Mesothelial cell of epicardium (in vitro differentiated cells): Measurements from ENCODE around the gene WNT7B. TPM values are rescaled to one million over a fixed set of nuclear protein-coding genes. Genes with fewer than 3 reads are reported as not detected.

Source experiments
- DNase-seq, 2 experiments: peaks; one replicate each; pipeline ENCODE4 v3.0.0; 2021; ENCODE audit warnings: low spot score in 2 of 2; ENCODE audit not compliant: unreplicated experiment in 2 of 2
- H3K27ac Mint-ChIP-seq: 2 replicates; pipeline ENCODE4 v1.8.0; 2021; ENCODE audit warnings: mixed read lengths
- H3K27me3 Mint-ChIP-seq: 2 replicates; pipeline ENCODE4 v1.8.0; 2021; ENCODE audit warnings: low read depth, mixed read lengths
- H3K36me3 Mint-ChIP-seq: 2 replicates; pipeline ENCODE4 v1.8.0; 2021; ENCODE audit warnings: mixed read lengths
- H3K4me1 Mint-ChIP-seq: 2 replicates; pipeline ENCODE4 v1.8.0; 2021; ENCODE audit warnings: mixed read lengths
- H3K4me3 Mint-ChIP-seq: 2 replicates; pipeline ENCODE4 v1.8.0; 2021; ENCODE audit warnings: mild to moderate bottlenecking, moderate library complexity, mixed read lengths
- H3K9me3 Mint-ChIP-seq: 2 replicates; pipeline ENCODE4 v1.8.0; 2021; ENCODE audit warnings: mixed read lengths
- CTCF ChIP-seq: fragments of 200-600 bp; sonication (generic); IDR thresholded peaks from one replicate; pipeline ENCODE4 v1.5.0; 2021; ENCODE audit warnings: antibody characterized with exemption; ENCODE audit not compliant: unreplicated experiment
- total RNA-seq: library from RNA; stranded (reverse); gene quantifications from 3 replicates; pipeline ENCODE4 v1.2.1, GENCODE V29; 2021

WNT7B gene
- total RNA-seq, 1 donor from 2014 or later: 12.0 TPM

- Mint-ChIP-seq H3K36me3 (no peaks in the 10 kb centered on the region), H3K27me3 (peaks cover 55% of the 10 kb centered on the region), H3K27ac (no peak overlapping the region), H3K4me1 (peaks cover 13% of the 10 kb centered on the region), H3K9me3 (no peaks in the 10 kb centered on the region), H3K4me3 (no peak overlapping the region)
- DNase-seq: no peak
- no peak for TF ChIP-seq CTCF
Measured at GRCh38 chr22:45969414-45969799, 7.6 kb downstream of the WNT7B start.

- no peak for TF ChIP-seq CTCF
- H3K27me3 Mint-ChIP-seq: peaks cover 49% of the 10 kb centered on the region
- H3K9me3 Mint-ChIP-seq: no peaks in the 10 kb centered on the region
- DNase-seq: no peak
- no peaks in the 10 kb centered on the region for H3K36me3 Mint-ChIP-seq
- no peak overlapping the region for H3K4me3 Mint-ChIP-seq
- no peak overlapping the region for H3K27ac Mint-ChIP-seq
- peaks cover 11% of the 10 kb centered on the region for H3K4me1 Mint-ChIP-seq
Measured at GRCh38 chr22:45968751-45969413, 8.1 kb downstream of the WNT7B start.

GRCh38 chr22:45968003-45968650 lies 8.8 kb downstream of the WNT7B start:
- H3K27me3 Mint-ChIP-seq: peaks cover 43% of the 10 kb centered on the region
- no peaks in the 10 kb centered on the region for H3K36me3 Mint-ChIP-seq
- no peak overlapping the region for H3K27ac Mint-ChIP-seq
- no peak for DNase-seq
- H3K4me1 Mint-ChIP-seq: peaks cover 14% of the 10 kb centered on the region
- no peak for TF ChIP-seq CTCF
- no peak overlapping the region for H3K4me3 Mint-ChIP-seq
- no peaks in the 10 kb centered on the region for H3K9me3 Mint-ChIP-seq

- no peak for DNase-seq
- peaks cover 24% of the 10 kb centered on the region for H3K4me1 Mint-ChIP-seq
- H3K4me3 Mint-ChIP-seq: no peak overlapping the region
- TF ChIP-seq CTCF: no peak
- no peaks in the 10 kb centered on the region for H3K9me3 Mint-ChIP-seq
- no peaks in the 10 kb centered on the region for H3K36me3 Mint-ChIP-seq
- peaks cover 35% of the 10 kb centered on the region for H3K27me3 Mint-ChIP-seq
- H3K27ac Mint-ChIP-seq: no peak overlapping the region
Measured at GRCh38 chr22:45966895-45967365, 10.0 kb downstream of the WNT7B start.

- H3K27ac Mint-ChIP-seq: no peak overlapping the region
- H3K27me3 Mint-ChIP-seq: peaks cover 31% of the 10 kb centered on the region
- DNase-seq: no peak
- H3K9me3 Mint-ChIP-seq: no peaks in the 10 kb centered on the region
- no peak overlapping the region for H3K4me3 Mint-ChIP-seq
- H3K4me1 Mint-ChIP-seq: peaks cover 26% of the 10 kb centered on the region
- TF ChIP-seq CTCF: no peak
- no peaks in the 10 kb centered on the region for H3K36me3 Mint-ChIP-seq
Measured at GRCh38 chr22:45966320-45966894, 10.6 kb downstream of the WNT7B start.
